Activated CD8-positive, alpha-beta memory T cell treated with anti-CD3 and anti-CD28 coated beads, Interleukin-2, amount 10 ng/mL, durations not matched to agents 7 days and 5 days (primary cell): ENCODE data around the gene ING3. TPM values are rescaled to one million over a fixed set of nuclear protein-coding genes. Genes with fewer than 3 reads are reported as not detected.
"Not testable (repeated sequence)": the region's sequence is repeated elsewhere in the genome, so short reads cannot be mapped to it uniquely, and the experiment has no call there.

ENCODE experiments used
- ATAC-seq: fragments of 150-1000 bp; cut with Tn5 transposase; one replicate; pipeline ENCODE4 v1.10.0; 2021; ENCODE audit warnings: moderate library complexity
- CTCF ChIA-PET: fragments of 350-600 bp; sonication (Branson Sonifier 250); formaldehyde crosslinking; loops from one replicate; lab custom pipeline; 2021; ENCODE audit warnings: antibody characterized with exemption; lab: Charles Lee
- DNase-seq: peaks from one replicate; pipeline ENCODE4 v3.0.0-alpha.2; 2020
- H3K27ac Mint-ChIP-seq: one replicate; pipeline ENCODE4 v1.8.0; 2021; ENCODE audit warnings: mild to moderate bottlenecking, mixed read lengths
- H3K27me3 Mint-ChIP-seq: one replicate; pipeline ENCODE4 v1.8.0; 2021; ENCODE audit warnings: mixed read lengths
- H3K36me3 Mint-ChIP-seq: one replicate; pipeline ENCODE4 v1.8.0; 2021; ENCODE audit warnings: mild to moderate bottlenecking, mixed read lengths
- H3K4me1 Mint-ChIP-seq: one replicate; pipeline ENCODE4 v1.8.0; 2021; ENCODE audit warnings: mixed read lengths
- H3K4me3 Mint-ChIP-seq: one replicate; pipeline ENCODE4 v1.8.0; 2021; ENCODE audit warnings: mild to moderate bottlenecking, moderate library complexity, mixed read lengths
- H3K9me3 Mint-ChIP-seq: one replicate; pipeline ENCODE4 v1.8.0; 2022; ENCODE audit warnings: low read depth, mixed read lengths
- total RNA-seq, 2 experiments: library from RNA; stranded (reverse); gene quantifications; one replicate each; pipeline ENCODE4 v1.2.3, GENCODE V29; 2021

ING3 gene
- total RNA-seq, 2 experiments from 2014 or later: 23.3 to 28.2 TPM

- no peak overlapping the region for H3K4me3 Mint-ChIP-seq
- H3K27me3 Mint-ChIP-seq: no peaks in the 10 kb centered on the region
- no peaks in the 10 kb centered on the region for H3K9me3 Mint-ChIP-seq
- no peak for ATAC-seq
- CTCF ChIA-PET: interaction anchor here (0.5 kb wide), 1 partner anchor 10 kb away, joined by 3 read pairs; the partner anchor contains the start of gene ING3
- no peak overlapping the region for H3K27ac Mint-ChIP-seq
- H3K36me3 Mint-ChIP-seq: peaks cover 54% of the 10 kb centered on the region
- H3K4me1 Mint-ChIP-seq: peaks cover 20% of the 10 kb centered on the region
- DNase-seq: no peak
Observed at GRCh38 chr7:120959929-120960484, 9.4 kb downstream of the ING3 start.

GRCh38 chr7:120960714-120961113 is 10.1 kb downstream of the ING3 start:
- Mint-ChIP-seq H3K4me1 (peaks cover 15% of the 10 kb centered on the region), H3K27me3 (no peaks in the 10 kb centered on the region), H3K27ac (no peak overlapping the region), H3K9me3 (no peaks in the 10 kb centered on the region), H3K4me3 (no peak overlapping the region), H3K36me3 (peaks cover 56% of the 10 kb centered on the region)
- CTCF ChIA-PET: no interaction called here
- DNase-seq (no peak), ATAC-seq (no peak)

- CTCF ChIA-PET: interaction anchor here (1.0 kb wide), 1 partner anchor 26 kb away, joined by 3 read pairs; no protein-coding TSS in a partner anchor
- ATAC-seq: no peak
- H3K4me1 Mint-ChIP-seq: peaks cover 12% of the 10 kb centered on the region
- no peak overlapping the region for H3K27ac Mint-ChIP-seq
- H3K9me3 Mint-ChIP-seq: no peaks in the 10 kb centered on the region
- no peak overlapping the region for H3K4me3 Mint-ChIP-seq
- DNase-seq: no peak
- peaks cover 57% of the 10 kb centered on the region for H3K36me3 Mint-ChIP-seq
- no peaks in the 10 kb centered on the region for H3K27me3 Mint-ChIP-seq
Observed at GRCh38 chr7:120961638-120962173, 11.1 kb downstream of the ING3 start.

GRCh38 chr7:120964088-120964487 is 13.5 kb downstream of the ING3 start:
- CTCF ChIA-PET: no interaction called here
- no peak for ATAC-seq
- Mint-ChIP-seq H3K36me3 (peaks cover 58% of the 10 kb centered on the region), H3K4me3 (no peak overlapping the region), H3K4me1 (peaks cover 7% of the 10 kb centered on the region), H3K27ac (no peak overlapping the region), H3K27me3 (no peaks in the 10 kb centered on the region), H3K9me3 (no peaks in the 10 kb centered on the region)
- no peak for DNase-seq

- H3K4me1 Mint-ChIP-seq: peaks cover 7% of the 10 kb centered on the region
- no peaks in the 10 kb centered on the region for H3K9me3 Mint-ChIP-seq
- CTCF ChIA-PET: interaction anchor here (1.7 kb wide), 1 partner anchor 13 kb away, joined by 5 read pairs; no protein-coding TSS in a partner anchor
- H3K4me3 Mint-ChIP-seq: no peak overlapping the region
- no peak overlapping the region for H3K27ac Mint-ChIP-seq
- peaks cover 51% of the 10 kb centered on the region for H3K36me3 Mint-ChIP-seq
- H3K27me3 Mint-ChIP-seq: no peaks in the 10 kb centered on the region
- DNase-seq (no peak), ATAC-seq (no peak)
Observed at GRCh38 chr7:120966961-120967360, 16.4 kb downstream of the ING3 start.

- no peak for DNase-seq
- peaks cover 47% of the 10 kb centered on the region for H3K36me3 Mint-ChIP-seq
- H3K4me3 Mint-ChIP-seq: no peak overlapping the region
- CTCF ChIA-PET: no interaction called here
- H3K27me3 Mint-ChIP-seq: no peaks in the 10 kb centered on the region
- no peak for ATAC-seq
- no peak overlapping the region for H3K27ac Mint-ChIP-seq
- no peaks in the 10 kb centered on the region for H3K9me3 Mint-ChIP-seq
- no peaks in the 10 kb centered on the region for H3K4me1 Mint-ChIP-seq
Observed at GRCh38 chr7:120973849-120974248, 23.3 kb downstream of the ING3 start.

- Mint-ChIP-seq H3K4me1 (peaks cover 24% of the 10 kb centered on the region), H3K27me3 (no peaks in the 10 kb centered on the region), H3K4me3 (no peak overlapping the region), H3K36me3 (peaks cover 16% of the 10 kb centered on the region), H3K9me3 (no peaks in the 10 kb centered on the region), H3K27ac (peak overlapping the region; percentile 63)
- ATAC-seq (peak; percentile 43), DNase-seq (no peak)
- CTCF ChIA-PET: interaction anchor here (1.3 kb wide), 1 partner anchor 10 kb away, joined by 3 read pairs; no protein-coding TSS in a partner anchor
Observed at GRCh38 chr7:120979765-120980499, 29.4 kb downstream of the ING3 start.

GRCh38 chr7:120981117-120981516 is 30.5 kb downstream of the ING3 start:
- H3K4me1 Mint-ChIP-seq: peaks cover 24% of the 10 kb centered on the region
- peaks cover 11% of the 10 kb centered on the region for H3K36me3 Mint-ChIP-seq
- H3K27ac Mint-ChIP-seq: no peak overlapping the region
- CTCF ChIA-PET: interaction anchor here (0.9 kb wide), 1 partner anchor 127 kb away, joined by 3 read pairs; no protein-coding TSS in a partner anchor
- DNase-seq: no peak
- H3K9me3 Mint-ChIP-seq: no peaks in the 10 kb centered on the region
- no peak overlapping the region for H3K4me3 Mint-ChIP-seq
- ATAC-seq: no peak
- no peaks in the 10 kb centered on the region for H3K27me3 Mint-ChIP-seq

GRCh38 chr7:120981888-120982615 is 31.5 kb downstream of the ING3 start:
- CTCF ChIA-PET: interaction anchor here (0.9 kb wide), 1 partner anchor 126 kb away, joined by 3 read pairs; no protein-coding TSS in a partner anchor
- peak overlapping the region; percentile 63 for H3K27ac Mint-ChIP-seq
- ATAC-seq: peak; percentile 73

GRCh38 chr7:120983592-120983991 is 33.0 kb downstream of the ING3 start:
- H3K27me3 Mint-ChIP-seq: peaks cover 17% of the 10 kb centered on the region
- H3K36me3 Mint-ChIP-seq, ATAC-seq, H3K4me3 Mint-ChIP-seq, DNase-seq, CTCF ChIA-PET, H3K27ac Mint-ChIP-seq, H3K9me3 Mint-ChIP-seq: not testable (repeated sequence)
- H3K4me1 Mint-ChIP-seq: peaks cover 33% of the 10 kb centered on the region

More at GRCh38 chr7:120981888-120982615, 31.5 kb downstream of the ING3 start:
- peaks cover 6% of the 10 kb centered on the region for H3K36me3 Mint-ChIP-seq
- peaks cover 24% of the 10 kb centered on the region for H3K4me1 Mint-ChIP-seq
- peak overlapping the region; percentile 1 for H3K4me3 Mint-ChIP-seq
- peak; percentile 43 for DNase-seq
- no peaks in the 10 kb centered on the region for H3K9me3 Mint-ChIP-seq
- peaks cover 4% of the 10 kb centered on the region for H3K27me3 Mint-ChIP-seq

GRCh38 chr7:120984406-120984805 is 33.8 kb downstream of the ING3 start:
- no peak overlapping the region for H3K4me3 Mint-ChIP-seq
- H3K4me1 Mint-ChIP-seq: peaks cover 39% of the 10 kb centered on the region
- no peak overlapping the region for H3K27ac Mint-ChIP-seq
- peaks cover 25% of the 10 kb centered on the region for H3K27me3 Mint-ChIP-seq
- H3K9me3 Mint-ChIP-seq: no peaks in the 10 kb centered on the region
- peaks cover 3% of the 10 kb centered on the region for H3K36me3 Mint-ChIP-seq
- DNase-seq (no peak), ATAC-seq (no peak)
- CTCF ChIA-PET: interaction anchor here (0.8 to 5.5 kb wide), 2 partner anchors 22 to 98 kb away, joined by 3 to 43 read pairs; no protein-coding TSS in a partner anchor

- peaks cover 35% of the 10 kb centered on the region for H3K4me1 Mint-ChIP-seq
- peaks cover 34% of the 10 kb centered on the region for H3K27me3 Mint-ChIP-seq
- no peaks in the 10 kb centered on the region for H3K9me3 Mint-ChIP-seq
Observed at GRCh38 chr7:120985130-120985758, 34.7 kb downstream of the ING3 start.

More at GRCh38 chr7:120985130-120985758, 34.7 kb downstream of the ING3 start:
- DNase-seq: no peak
- ATAC-seq: no peak
- CTCF ChIA-PET: interaction anchor here (0.8 to 5.5 kb wide), 4 partner anchors 21 to 123 kb away, joined by 3 to 43 read pairs (median 19); no protein-coding TSS in a partner anchor
- Mint-ChIP-seq H3K4me3 (no peak overlapping the region), H3K36me3 (peaks cover 3% of the 10 kb centered on the region), H3K27ac (no peak overlapping the region)
